GM21786 (cell line): ENCODE data around the gene TUBGCP4.
"Not testable (repeated sequence)": the region's sequence is repeated elsewhere in the genome, so short reads cannot be mapped to it uniquely, and the experiment has no call there.

ENCODE experiments used
- ATAC-seq: cut with Tn5 transposase; IDR thresholded peaks from one replicate; pipeline ENCODE4 v1.9.1; 2021; ENCODE audit not compliant: unreplicated experiment

TUBGCP4 gene

GRCh38 chr15:43370975-43371974, at the start of gene TUBGCP4, which contains the start of gene ZSCAN29:
TSS of gene TUBGCP4 (plus strand) at chr15:43371101. CDS start at chr15:43371355, 254 bp downstream.
TSS of gene ZSCAN29 (minus strand) at chr15:43371043. CDS start at chr15:43369913, 1,130 bp downstream.
- ATAC-seq: peak; percentile 71

GRCh38 chr15:43325039-43325684, 45.7 kb upstream of the TUBGCP4 start:
- ATAC-seq: no peak

- ATAC-seq: no peak
Observed at GRCh38 chr15:43329217-43329959, 41.5 kb upstream of the TUBGCP4 start.

- ATAC-seq: peak; percentile 84
Observed at GRCh38 chr15:43329960-43330779, 40.7 kb upstream of the TUBGCP4 start, which contains the start of gene LCMT2. TSS of gene LCMT2 (minus strand) at chr15:43330573. CDS start at chr15:43330489, 84 bp downstream.

GRCh38 chr15:43330780-43331087, 40.2 kb upstream of the TUBGCP4 start:
- ATAC-seq: peak; percentile 16

- ATAC-seq: no peak
Observed at GRCh38 chr15:43346305-43346704, 24.6 kb upstream of the TUBGCP4 start.

GRCh38 chr15:43347114-43347513, 23.8 kb upstream of the TUBGCP4 start:
- no peak for ATAC-seq

GRCh38 chr15:43352693-43353382, 18.1 kb upstream of the TUBGCP4 start:
- ATAC-seq: no peak

GRCh38 chr15:43360821-43361220, 10.1 kb upstream of the TUBGCP4 start:
- no peak for ATAC-seq

- ATAC-seq: no peak
Observed at GRCh38 chr15:43361313-43361903, 9.5 kb upstream of the TUBGCP4 start.

GRCh38 chr15:43370310-43370974, 459 bp upstream of the TUBGCP4 start:
- ATAC-seq: peak; percentile 26

GRCh38 chr15:43376017-43376705, 5.3 kb downstream of the TUBGCP4 start:
- ATAC-seq: no peak

- no peak for ATAC-seq
Observed at GRCh38 chr15:43378601-43379000, 7.7 kb downstream of the TUBGCP4 start.

- ATAC-seq: no peak
Observed at GRCh38 chr15:43382310-43382709, 11.4 kb downstream of the TUBGCP4 start.

- ATAC-seq: no peak
Observed at GRCh38 chr15:43383070-43383469, 12.2 kb downstream of the TUBGCP4 start.

- no peak for ATAC-seq
Observed at GRCh38 chr15:43390723-43391122, 19.8 kb downstream of the TUBGCP4 start.

GRCh38 chr15:43393592-43393991, 22.7 kb downstream of the TUBGCP4 start:
- ATAC-seq: not testable (repeated sequence)

GRCh38 chr15:43402255-43402654, 31.4 kb downstream of the TUBGCP4 start:
- no peak for ATAC-seq
